Measurements from ENCODE around the gene HOOK1.
"Not testable (repeated sequence)": the region's sequence is repeated elsewhere in the genome, so short reads cannot be mapped to it uniquely, and the experiment has no call there.

The HOOK1 gene

DNA sequence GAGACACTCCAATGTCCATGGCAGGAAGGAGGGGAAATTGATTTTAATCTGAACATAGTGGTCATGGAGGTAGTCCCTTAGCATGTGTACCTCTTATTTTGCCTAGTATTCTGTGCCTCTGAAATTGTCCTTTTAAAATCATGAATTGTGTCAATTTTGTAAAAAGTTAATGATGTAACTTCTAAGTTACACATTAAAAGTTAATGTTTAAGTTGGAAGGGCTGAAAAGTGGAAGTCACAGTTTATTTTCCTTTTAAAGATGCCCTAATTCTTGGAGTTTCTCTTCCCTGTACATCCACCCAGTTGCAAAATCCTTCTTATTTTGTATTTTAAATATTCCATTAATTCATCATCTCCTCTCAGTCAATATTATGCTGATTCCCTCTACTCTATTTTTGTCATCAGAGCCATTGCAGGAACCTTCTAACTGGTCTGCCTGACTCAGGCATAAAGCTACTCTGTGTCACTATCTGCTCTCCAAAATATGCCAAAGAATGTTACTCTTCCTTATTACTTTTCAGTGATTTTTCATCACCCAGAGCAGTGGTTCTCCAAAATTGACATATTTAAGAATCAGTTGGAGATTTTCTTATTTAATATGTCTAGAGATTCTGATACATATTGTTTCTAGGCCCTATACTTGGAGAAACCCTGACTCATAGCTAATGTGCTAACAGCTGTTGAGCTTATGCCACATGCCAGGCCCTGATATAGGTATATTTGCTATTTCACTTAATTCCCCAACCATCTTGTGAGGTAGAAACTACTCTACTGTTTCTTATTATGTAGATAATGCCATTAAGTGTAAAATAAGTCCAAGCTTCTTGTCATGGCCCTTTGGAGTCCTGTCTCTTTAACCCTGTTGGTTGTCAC, 5.1 kb downstream of the HOOK1 start:
- no peak for DNase-seq (ENCODE audit: low read depth in 2 of 2)

DNA sequence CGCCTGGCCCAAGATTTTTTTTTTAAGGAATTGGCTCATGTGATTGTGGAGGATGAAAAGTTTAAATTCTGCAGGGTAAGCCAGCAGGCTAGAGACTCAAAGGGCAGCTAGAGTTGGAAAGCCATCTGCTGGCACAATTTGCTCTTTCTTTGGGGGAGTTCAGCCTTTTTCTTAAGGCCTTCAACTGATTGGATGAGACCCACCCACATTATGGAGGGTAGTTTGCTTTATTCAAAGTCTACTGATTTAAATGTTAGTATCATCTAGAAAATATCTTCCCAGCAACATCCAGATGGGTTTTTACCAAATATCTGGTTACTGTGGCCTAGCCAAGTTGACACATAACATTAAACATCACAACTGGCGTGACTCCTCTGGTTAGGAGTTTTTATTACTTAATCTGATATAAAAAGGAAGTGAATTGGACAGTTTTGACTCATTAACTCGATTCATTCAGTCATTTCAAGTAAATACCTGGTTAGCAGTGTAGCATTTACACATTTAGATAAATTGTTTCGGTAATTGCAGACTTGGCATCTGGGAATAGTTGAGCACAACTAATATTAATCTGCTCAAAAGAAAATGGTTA, 12.4 kb downstream of the HOOK1 start:
- no peak for DNase-seq (ENCODE audit: low read depth in 2 of 2)

DNA sequence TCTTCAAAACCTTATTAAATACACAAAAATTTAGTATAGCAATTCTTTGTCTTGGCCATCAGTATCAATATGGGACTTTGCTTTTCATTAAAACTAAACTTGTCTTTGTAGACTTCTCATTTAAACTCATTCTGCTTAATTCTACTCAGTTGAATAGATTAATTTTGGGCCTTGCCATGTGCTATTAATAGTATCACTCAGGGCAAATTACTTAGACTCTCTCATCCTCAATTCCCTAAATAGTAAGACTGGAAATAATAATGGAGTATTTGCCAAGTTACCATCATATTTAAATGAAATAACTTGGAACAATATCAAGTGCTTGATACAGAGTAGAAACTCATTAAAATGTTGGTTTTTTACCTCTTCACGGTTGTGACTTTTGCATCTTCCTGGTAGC, 13.4 kb downstream of the HOOK1 start:
- DNase-seq (ENCODE audit: low read depth in 2 of 2): no peak

DNA sequence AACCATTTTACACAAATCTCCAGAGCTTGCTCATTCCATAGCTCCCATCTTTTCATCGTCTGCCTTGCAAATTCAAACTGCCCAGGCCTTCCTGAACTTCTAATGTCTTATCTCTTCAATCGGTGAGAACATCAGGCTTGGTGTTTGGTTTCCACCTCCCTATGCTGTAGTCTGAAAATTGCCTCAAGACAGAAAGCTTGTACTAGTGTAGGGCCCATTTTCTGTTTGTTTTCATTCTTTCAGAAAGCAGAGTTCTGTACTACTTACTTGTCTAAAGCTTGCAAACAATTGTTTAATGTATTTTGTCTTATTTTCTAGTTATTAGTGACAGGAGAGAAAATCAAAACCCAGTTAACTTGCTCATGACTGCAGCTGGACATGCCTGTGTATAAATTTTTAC, 16.8 kb downstream of the HOOK1 start:
- no peak for DNase-seq (ENCODE audit: low read depth in 2 of 2)

DNA sequence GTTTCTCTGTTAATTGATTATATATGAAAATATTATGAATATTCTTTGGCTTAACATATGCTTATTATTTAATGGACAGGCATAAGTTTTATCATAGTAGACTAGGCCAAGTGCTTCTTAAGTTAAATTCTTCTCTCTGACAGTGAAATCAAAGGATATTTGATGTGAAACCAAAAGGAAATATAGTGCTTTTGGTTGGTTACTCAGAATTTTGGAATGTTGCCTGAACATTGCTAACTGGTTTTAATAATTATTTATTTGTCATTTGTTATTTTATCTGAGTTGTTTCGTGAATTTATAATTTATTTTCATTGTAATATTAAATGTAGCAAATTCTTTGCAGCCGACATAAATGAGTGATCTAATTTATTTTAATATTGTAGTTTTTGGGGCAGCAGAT, 18.3 kb downstream of the HOOK1 start:
- no peak for DNase-seq (ENCODE audit: low read depth in 2 of 2)

DNA sequence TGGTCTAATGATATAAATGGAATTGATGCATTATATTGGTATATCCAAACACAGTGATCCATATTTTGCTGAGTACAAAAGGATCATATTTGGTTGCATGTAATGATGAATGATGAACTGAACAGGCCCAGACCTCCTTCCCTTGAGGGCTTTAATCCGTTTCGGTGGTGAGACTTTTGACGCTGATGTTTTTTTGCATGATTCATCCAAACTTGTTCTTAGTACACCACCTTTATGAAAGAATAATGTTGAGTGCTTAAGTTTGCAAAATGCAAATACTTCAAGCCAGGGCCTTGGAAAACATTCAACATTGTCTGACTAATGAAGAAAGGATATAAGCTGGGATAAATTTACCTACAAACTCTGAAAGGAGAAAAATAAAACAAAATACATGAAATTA, 19.2 kb downstream of the HOOK1 start:
- no peak for DNase-seq (ENCODE audit: low read depth in 2 of 2)

DNA sequence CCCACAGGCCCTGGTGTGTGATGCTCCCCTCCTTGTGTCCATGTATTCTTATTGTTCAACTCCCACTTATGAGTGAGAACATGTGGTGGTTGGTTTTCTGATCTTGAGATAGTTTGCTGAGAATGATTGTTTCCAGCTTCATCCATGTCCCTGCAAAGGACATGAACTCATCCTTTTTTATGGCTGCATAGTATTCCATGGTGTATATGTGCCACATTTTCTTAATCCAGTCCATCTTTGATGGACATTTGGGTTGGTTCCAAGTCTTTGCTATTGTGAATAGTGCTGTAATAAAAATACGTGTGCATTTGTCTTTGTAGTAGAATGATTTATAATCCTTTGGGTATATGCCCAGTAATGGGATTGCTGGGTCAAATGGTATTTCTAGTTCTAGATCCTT, 23.1 kb downstream of the HOOK1 start:
- DNase-seq (ENCODE audit: low read depth in 2 of 2): not testable (repeated sequence)

DNA sequence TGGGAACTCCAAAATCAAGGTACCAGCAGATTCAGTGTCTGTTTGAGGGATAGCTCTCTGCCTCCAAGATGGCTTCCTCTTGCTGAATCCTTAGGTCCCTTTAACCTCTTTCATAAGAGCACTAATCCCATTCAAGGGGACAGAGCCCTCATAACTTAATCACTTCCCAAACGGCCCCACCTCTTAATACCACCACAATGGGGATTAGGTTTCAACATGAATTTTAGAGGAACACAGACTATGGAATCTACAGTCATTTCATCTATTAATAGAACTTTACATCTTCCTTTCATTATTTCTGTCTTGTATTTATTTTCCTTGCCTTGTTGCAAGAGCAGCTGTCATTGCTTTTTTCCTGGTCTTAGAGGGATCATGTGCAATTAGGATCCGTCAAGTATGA, 30.3 kb downstream of the HOOK1 start:
- no peak for DNase-seq (ENCODE audit: low read depth in 2 of 2)

DNA sequence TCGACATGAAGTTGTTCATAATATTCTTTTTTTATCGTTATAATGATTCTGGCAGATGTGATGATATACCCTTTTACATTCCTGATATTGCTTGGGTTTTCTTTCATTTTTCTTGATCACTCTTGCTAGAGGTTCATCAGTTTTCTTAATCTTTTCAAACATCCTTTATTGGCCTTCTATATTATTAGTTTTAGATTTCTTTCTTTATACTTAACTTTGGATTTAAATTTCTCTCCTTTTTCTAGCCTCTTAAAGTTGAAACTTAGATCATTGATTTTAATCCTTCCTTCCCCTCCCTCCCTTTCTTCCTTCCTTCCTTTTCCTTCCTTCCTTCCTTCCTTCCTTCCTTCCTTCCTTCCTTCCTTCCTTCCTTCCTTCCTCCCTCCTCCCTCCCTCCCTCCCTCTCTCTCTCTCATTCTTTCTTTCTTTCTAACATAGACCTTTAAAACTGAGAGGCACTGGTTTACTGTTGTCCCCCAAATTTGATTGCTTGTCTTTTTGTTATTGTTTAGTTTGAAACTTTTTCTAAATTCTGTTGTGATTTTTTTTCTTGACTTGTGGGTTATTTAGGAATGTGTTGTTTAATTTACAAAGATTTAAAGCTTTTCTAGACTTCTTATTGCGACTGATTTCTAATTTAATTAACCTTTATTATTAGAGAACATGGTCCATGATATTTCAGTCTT, 31.6 kb downstream of the HOOK1 start:
- DNase-seq (ENCODE audit: low read depth in 2 of 2): no peak

DNA sequence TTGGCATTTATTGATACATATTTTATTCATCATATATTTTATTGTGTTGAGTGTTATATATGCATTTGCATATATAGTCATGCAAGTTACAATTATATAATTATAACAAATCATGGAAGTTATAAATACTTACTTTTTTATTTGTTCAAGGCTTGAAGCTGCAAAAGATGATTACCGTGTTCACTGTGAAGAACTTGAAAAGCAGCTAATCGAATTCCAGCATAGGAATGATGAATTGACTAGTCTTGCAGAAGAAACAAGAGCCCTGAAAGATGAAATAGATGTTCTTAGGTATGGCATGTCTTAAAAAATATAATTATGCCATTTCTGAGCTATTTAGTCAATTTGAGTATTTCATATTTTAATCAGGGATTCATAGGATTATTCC, 32.1 kb downstream of the HOOK1 start:
- no peak for DNase-seq (ENCODE audit: low read depth in 2 of 2)

DNA sequence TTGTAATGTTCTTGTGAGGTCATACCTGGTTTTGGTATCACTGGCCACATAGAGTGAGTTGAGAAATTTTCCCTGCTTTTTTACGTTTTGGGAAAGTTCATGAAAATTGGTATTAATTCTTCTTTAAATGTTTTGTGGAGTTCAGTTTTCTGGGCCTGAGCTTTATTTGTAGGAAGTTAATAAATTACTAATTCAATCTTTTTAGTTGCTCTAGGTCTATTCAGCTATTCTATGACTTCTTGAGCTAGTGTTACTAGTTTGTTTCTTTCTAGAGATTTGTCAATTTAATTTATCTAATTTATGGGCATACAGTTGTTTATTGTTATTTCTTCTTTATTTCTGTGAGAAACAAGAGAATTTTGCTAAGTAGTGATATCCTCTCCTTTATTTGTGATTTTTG, 37.4 kb downstream of the HOOK1 start:
- DNase-seq (ENCODE audit: low read depth in 2 of 2): no peak

DNA sequence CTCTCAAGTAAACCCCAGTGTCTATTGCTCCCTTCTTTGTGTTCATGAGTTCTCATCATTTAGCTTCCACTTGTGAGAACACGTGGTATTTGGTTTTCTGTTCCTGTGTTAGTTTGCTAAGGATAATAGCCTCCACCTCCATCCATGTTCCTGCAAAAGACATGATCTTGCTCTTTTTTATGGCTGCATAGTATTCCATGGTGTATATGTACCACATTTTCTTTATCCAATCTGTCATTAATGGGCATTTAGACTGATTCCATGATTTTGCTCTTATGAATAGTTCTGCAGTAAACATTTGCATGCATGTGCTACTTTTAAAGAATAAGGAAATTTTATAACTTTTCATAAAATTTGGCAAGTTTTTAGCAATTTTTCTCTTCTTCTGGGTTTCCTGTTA, 40.5 kb downstream of the HOOK1 start:
- DNase-seq (ENCODE audit: low read depth in 2 of 2): not testable (repeated sequence)

DNA sequence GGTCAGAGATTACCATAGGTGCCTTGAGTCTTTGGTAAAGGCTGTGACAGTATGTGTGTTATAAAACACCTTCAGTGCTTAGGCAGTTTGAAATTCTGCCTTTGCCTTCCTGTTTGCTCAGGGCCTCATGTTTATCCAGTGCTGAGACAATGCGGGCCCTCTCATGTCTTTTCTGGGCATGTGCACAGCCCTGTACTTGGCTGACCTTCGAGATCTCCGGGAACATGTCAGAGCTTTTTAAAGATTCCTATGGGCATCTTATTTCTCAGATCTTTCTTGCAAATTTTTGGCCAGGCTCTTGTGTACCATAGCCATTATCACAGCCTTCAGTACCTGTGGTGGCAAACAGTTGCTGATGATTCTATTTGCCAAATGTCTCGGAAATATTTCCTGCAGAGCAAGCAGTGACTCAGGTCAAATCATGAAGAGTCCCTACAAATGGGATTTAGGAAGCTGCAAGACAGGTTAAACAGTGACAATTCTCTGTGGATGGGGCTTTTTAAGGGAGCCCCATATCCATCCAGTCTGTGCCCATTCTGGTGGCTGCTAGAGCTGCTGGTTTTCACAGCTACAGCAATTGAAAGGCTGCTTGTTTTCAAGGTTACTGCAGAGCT, 42.1 kb downstream of the HOOK1 start:
- DNase-seq (ENCODE audit: low read depth in 2 of 2): no peak

DNA sequence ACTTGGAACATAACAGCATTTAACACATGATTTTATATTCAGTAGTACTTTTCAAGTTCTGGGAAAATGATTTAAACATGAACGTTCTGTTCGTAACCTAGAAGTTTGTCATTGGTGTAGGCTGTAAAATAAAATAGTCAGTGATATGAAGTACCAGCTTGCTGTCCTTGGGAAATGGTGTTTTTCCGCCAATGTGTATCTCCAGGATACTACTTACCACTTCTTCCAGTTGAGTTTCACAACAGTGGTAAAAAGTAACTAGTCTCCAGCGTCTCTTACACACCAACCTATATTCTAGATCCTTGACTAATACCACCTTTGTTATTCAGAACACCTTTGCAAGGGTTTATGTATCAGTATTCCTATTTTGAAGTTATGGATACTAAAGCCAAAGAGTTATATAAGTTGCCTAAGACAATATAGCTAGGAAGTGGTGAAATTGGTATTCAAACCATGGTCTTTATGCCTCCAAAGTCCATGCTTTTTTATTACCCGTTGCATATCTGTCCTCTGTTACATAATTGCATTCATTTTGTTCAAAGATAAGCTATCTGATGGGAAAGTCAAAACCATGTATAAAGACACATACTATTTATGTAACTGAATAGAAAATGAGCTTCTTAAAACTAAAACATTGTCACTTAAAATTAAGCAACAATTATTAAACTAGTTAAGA, 43.1 kb downstream of the HOOK1 start:
- no peak for DNase-seq (ENCODE audit: low read depth in 2 of 2)

DNA sequence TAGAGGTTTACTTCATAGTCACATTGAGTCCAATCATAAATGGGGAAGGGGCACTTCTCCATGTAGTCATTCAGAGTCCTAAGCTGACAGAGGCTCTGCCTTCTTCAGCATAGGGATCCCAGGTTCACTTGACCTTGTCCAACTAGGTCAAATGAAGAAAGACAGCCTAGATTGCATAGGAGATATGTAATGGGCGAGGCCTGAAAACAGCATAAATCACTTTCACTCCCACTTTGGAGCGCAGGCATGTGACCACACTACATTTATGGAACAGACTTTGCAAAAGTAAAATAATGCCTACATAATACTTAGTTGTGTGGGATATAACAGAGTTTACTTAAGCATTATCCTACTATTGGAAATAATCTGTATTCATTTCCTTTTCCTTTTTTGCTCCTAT, 51.7 kb downstream of the HOOK1 start:
- DNase-seq (ENCODE audit: low read depth in 2 of 2): no peak

DNA sequence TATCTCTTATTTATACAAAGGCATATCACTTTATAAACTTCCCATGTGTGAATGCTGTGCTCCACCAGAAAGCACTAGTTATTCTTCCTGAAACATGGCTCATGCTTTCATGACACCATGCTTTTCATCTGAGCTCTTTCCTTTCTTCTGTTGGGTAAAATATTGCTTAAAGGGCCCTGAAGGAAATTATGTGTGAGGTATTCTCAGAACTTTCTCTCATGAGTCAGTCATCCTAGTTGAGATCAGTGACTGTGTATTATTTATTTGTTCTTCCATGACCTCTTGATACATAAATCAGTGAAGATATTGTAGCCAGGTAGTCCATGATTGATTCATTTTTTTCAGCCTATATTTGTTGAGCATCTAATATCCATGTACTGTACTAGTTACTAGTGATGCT, 57.0 kb downstream of the HOOK1 start:
- DNase-seq (ENCODE audit: low read depth in 2 of 2): no peak

DNA sequence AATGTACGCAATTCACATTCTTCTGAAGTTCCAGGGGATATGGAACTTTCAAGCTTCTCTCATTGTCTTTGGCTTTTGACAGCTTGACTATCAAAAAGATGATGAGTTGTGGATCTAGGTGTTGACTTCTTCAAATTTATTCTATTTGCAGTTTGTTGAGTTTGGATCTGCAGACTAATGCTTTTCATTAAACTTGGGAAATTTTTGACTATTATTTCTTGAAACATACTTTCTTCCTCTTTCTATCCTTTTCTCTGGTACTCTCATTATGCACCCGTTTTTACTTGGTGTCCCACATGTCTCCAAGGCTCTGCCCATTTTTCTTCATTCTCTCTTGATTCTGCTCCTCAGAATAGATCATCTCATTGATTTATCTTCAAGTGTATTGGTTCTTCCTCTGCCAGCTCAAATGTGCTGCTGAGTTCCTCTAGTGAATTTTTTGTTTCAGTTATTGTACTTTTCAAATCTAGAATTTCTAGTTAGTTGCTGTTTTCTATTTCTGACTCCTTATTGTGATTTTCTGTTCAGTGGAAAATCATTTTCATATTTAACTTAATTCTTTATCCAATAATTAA, 62.4 kb downstream of the HOOK1 start:
- no peak for DNase-seq (ENCODE audit: low read depth in 2 of 2)

DNA sequence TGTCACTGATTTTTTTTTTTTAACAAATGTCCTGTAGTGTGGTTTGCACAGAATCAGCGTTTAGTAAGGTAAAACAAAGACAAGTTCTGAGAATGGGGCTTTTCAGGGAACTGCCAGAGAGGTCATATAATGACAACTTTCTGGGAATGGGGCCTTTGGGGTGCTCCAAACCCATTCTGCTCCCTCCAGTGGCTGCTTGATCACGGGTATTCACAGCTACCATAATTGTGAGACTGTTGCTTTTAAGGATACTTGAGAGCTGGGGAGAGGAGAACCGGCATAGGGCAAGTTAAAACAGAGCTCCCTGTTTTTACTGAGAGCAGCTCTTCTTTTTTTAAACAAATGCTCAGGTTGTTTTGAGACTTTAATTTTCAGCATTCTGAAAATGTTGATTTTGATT, 63.6 kb downstream of the HOOK1 start:
- DNase-seq (ENCODE audit: low read depth in 2 of 2): no peak

DNA sequence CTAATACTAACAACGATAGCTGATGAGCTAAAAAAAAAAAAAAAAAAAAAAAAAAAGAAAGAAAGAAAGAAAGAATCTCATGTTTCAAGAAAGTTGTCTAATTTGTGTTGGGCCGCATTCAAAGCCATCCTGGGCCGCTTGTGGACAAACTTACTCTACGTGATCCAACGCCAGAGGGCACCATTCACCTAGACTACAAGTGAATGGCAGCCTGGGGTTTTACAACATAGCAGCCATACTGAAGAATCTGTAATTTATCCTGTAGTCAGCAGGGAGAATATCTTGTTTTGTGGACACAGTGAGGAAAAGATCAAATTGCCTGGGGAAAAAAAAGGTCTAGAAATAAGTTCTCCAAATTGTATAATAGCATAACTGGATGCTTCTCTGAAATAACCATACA, 64.8 kb downstream of the HOOK1 start:
- peak in 1 of 2 donors; percentile 13 for DNase-seq (ENCODE audit: low read depth in 2 of 2)

DNA sequence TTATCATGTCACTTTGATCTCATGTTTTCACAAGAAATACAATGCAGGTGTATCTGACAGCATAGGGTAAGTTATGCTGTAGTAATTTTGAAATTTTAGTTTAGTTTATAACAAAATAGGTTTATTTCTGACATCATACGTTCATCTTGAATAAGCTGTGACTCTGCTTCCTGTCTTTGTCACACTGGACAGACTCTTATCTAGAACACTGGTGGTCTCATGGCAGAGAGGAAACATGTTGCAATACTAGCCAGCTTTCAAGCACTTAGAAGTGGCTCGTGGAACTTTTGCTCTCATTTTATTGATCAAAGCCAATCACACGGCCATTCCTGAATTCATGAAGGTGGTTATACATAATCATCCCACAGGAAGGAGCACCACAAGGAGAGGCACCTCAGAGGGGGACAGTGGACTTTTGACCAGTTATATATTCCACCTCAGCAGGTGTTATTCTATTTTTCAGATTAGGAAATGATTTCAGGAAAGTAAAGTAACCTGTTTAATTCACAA, 65.3 kb downstream of the HOOK1 start:
- DNase-seq (ENCODE audit: low read depth in 2 of 2): no peak

DNA sequence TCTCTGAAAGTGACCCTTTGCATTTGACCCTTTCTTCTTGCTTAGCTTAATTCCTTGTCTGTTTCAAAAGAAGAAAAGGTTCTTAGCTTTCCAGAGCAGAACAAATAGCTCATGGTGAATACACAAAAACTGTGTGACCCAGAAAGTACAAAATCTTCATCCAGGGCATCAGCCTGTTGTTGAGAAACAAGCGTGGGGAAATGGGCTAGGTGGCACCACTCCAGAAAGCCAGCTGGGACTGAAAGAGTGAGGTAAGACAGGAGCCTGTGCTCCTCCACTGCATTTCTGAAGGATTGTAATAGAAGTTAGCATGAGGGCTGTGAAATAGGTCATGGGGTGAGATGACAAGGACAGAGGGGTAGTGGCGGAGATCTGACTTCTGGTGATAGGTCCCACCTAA, 66.0 kb downstream of the HOOK1 start:
- DNase-seq (ENCODE audit: low read depth in 2 of 2): no peak
